Measurements from ENCODE around the gene SPOCK1. TPM values are rescaled to one million over a fixed set of nuclear protein-coding genes. Genes with fewer than 3 reads are reported as not detected.

The SPOCK1 gene
- total RNA-seq, 4 donors from 2014 or later: 1.1 to 6.4 (median 4.2) TPM; not detected in 1

GRCh38 chr5:137266186-137266585 lies 232.9 kb downstream of the SPOCK1 start:
- H3K36me3 ChIP-seq: no peaks in the 10 kb centered on the region
- H3K9me3 ChIP-seq: no peaks in the 10 kb centered on the region
- H3K27me3 ChIP-seq: no peaks in the 10 kb centered on the region
- TF ChIP-seq POLR2A (IDR thresholded peaks at IDR 0.05) (no peak), CTCF (IDR thresholded peaks at IDR 0.05) (no peak)
- no peak overlapping the region for H3K27ac ChIP-seq
- no peak for DNase-seq
- no peaks in the 10 kb centered on the region for H3K4me1 ChIP-seq
- H3K4me3 ChIP-seq: no peak overlapping the region

DNA sequence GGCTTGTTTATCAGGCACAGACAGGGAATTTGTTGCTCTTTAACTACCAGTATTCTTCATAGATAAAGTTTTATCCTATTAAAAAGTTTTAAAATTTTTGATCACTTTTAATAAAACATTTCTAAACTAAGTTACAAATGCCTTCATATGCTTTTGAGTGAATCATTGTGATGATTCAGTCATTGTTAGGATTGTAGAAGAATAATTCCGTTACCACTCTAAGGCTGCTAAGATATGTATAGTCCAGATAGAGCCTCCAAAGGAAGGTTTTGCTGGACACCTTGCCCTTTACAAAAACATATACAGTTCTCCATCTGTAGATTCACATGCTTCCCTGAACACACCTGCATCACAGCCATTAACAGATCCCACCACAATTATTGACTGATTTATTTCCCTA lies 233.7 kb downstream of the SPOCK1 start:
- TF ChIP-seq CTCF (IDR thresholded peaks at IDR 0.05) (no peak), POLR2A (IDR thresholded peaks at IDR 0.05) (no peak)
- no peaks in the 10 kb centered on the region for H3K27me3 ChIP-seq
- no peak overlapping the region for H3K4me3 ChIP-seq
- H3K36me3 ChIP-seq: no peaks in the 10 kb centered on the region
- DNase-seq: no peak
- no peaks in the 10 kb centered on the region for H3K4me1 ChIP-seq
- no peak overlapping the region for H3K27ac ChIP-seq
- H3K9me3 ChIP-seq: no peaks in the 10 kb centered on the region

DNA sequence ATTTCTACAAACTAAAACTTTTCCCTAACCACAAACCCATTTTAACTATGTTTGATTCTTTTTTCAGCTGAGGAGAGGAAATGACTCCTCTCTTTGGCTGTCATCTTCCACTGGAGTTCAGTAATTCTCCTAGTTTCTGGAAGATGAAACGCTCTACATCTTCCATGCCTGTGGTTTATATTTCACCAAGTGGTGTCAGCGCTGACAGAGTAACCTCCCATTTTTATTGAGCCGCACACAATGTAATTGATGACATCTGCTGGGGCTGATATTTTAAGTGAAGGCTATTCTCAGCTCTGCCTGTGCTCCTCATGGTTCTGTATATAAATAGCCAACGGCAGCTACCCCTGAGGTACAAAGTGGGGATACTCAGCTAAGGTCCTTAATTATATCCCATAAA lies 234.6 kb downstream of the SPOCK1 start:
- H3K9me3 ChIP-seq: no peaks in the 10 kb centered on the region
- no peaks in the 10 kb centered on the region for H3K27me3 ChIP-seq
- TF ChIP-seq POLR2A (IDR thresholded peaks at IDR 0.05) (no peak), CTCF (IDR thresholded peaks at IDR 0.05) (no peak)
- H3K36me3 ChIP-seq: no peaks in the 10 kb centered on the region
- no peaks in the 10 kb centered on the region for H3K4me1 ChIP-seq
- no peak overlapping the region for H3K27ac ChIP-seq
- no peak for DNase-seq
- H3K4me3 ChIP-seq: no peak overlapping the region

- TF ChIP-seq CTCF (IDR thresholded peaks at IDR 0.05) (no peak), POLR2A (IDR thresholded peaks at IDR 0.05) (no peak)
- Histone ChIP-seq H3K9me3 (no peaks in the 10 kb centered on the region), H3K27me3 (no peaks in the 10 kb centered on the region), H3K4me1 (no peaks in the 10 kb centered on the region), H3K27ac (no peak overlapping the region), H3K4me3 (no peak overlapping the region), H3K36me3 (no peaks in the 10 kb centered on the region)
- DNase-seq: no peak
Observed at GRCh38 chr5:137264041-137264440, 235.1 kb downstream of the SPOCK1 start.

DNA sequence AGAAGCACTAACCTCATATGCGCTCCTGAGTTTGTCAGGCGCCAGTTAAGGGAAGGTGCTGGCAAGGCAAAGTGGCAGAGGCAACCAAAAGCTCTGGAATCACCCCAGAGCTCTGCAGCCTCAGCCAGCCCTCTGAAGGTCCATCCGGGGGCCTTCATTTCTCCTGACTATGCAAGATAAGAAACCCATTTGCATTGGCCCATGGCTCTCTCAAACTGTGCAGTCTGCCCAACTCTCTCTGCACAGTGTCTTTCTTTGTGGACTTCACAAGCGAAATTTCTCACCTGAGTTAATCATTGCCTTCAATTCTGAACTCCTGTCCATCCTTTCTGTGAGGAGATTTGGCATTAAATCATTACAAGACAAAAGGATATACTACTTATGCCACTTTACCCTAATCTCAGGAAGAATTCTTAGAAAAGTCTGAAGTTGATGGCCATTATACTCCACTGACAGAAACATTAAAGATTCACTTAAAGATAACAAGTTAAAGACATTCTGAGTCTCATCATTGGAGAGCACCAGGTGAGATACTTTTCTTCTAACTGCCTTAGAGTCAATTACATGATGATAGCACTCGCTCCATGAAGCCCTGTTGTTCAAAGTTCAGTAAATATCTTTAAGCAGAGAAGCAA lies 235.6 kb downstream of the SPOCK1 start:
- TF ChIP-seq POLR2A (IDR thresholded peaks at IDR 0.05) (no peak), CTCF (IDR thresholded peaks at IDR 0.05) (no peak)
- H3K9me3 ChIP-seq: no peaks in the 10 kb centered on the region
- H3K4me3 ChIP-seq: no peak overlapping the region
- no peaks in the 10 kb centered on the region for H3K27me3 ChIP-seq
- no peak overlapping the region for H3K27ac ChIP-seq
- no peak for DNase-seq
- H3K36me3 ChIP-seq: no peaks in the 10 kb centered on the region
- no peaks in the 10 kb centered on the region for H3K4me1 ChIP-seq

DNA sequence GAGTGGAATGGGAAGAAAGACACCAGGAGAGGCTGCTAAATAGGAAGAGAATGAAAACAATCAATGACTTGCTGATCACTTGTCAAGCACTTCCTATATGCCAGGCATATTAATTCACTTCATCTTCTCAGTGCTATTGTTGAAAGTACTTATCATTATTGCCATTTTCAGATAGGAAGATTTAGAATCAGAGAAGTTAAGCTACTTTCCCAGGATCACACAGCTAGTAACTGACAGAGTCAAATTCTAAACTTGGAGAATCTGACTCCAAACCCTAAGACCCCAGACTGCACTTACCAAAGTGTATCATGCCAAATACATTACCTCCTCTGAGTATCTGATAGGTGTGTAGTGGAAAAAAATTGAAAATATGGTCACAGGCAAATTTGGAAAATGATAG lies 236.3 kb downstream of the SPOCK1 start:
- TF ChIP-seq CTCF (IDR thresholded peaks at IDR 0.05): no peak
- TF ChIP-seq POLR2A (IDR thresholded peaks at IDR 0.05): no peak
- Histone ChIP-seq H3K27me3 (no peaks in the 10 kb centered on the region), H3K27ac (no peak overlapping the region)

More for the DNA sequence above, 236.3 kb downstream of the SPOCK1 start:
- Histone ChIP-seq H3K9me3 (no peaks in the 10 kb centered on the region), H3K4me1 (no peaks in the 10 kb centered on the region), H3K36me3 (no peaks in the 10 kb centered on the region), H3K4me3 (no peak overlapping the region)
- no peak for DNase-seq

Data from Peyer's patch (tissue), 4 donors.